Astrocyte (in vitro differentiated cells and primary cell): ENCODE data around the gene ARMH1.

Experiments used
- CTCF ChIP-seq: IDR thresholded peaks from 2 replicates; pipeline ENCODE4 v1.5.1; 2011; ENCODE audit warnings: low read depth, mild to moderate bottlenecking, inconsistent platforms, low read length, moderate library complexity; ENCODE audit not compliant: insufficient read depth
- EZH2 ChIP-seq: IDR thresholded peaks from 2 replicates; pipeline ENCODE4 v1.6.1; 2012; ENCODE audit warnings: mild to moderate bottlenecking, low read length, inconsistent platforms; ENCODE audit not compliant: insufficient read depth

GRCh38 chr1:44644806-44645205 lies 29.7 kb upstream of the ARMH1 start:
- TF ChIP-seq CTCF (no peak), EZH2 (no peak)
